ENCODE results near the gene TNFRSF14.

DNA sequence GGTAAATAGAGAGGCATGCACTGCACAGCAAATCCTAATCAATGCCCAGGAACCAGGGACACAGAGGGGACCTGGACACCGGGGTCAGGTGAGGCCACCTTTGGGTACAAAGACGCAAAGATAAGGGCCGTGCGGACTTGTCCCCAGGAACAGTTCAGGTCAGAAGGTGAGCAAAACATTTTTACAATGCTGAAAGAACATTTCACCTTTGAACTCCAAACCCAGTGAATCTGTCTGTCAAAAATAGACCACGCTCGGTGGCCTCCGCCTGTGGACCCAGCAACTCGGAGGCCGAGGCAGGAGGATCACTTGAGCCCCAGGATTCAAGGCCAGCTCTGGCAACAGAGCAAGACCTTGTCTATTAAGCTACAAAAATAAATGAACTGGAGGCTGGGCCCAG, 15.2 kb downstream of the TNFRSF14 start:
- TF ChIP-seq, protein P1, sequence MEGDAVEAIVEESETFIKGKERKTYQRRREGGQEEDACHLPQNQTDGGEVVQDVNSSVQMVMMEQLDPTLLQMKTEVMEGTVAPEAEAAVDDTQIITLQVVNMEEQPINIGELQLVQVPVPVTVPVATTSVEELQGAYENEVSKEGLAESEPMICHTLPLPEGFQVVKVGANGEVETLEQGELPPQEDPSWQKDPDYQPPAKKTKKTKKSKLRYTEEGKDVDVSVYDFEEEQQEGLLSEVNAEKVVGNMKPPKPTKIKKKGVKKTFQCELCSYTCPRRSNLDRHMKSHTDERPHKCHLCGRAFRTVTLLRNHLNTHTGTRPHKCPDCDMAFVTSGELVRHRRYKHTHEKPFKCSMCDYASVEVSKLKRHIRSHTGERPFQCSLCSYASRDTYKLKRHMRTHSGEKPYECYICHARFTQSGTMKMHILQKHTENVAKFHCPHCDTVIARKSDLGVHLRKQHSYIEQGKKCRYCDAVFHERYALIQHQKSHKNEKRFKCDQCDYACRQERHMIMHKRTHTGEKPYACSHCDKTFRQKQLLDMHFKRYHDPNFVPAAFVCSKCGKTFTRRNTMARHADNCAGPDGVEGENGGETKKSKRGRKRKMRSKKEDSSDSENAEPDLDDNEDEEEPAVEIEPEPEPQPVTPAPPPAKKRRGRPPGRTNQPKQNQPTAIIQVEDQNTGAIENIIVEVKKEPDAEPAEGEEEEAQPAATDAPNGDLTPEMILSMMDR (IDR thresholded peaks at IDR 0.05): no peak
- TF ChIP-seq POLR2A (IDR thresholded peaks at IDR 0.05) (no peak), EP300 (IDR thresholded peaks at IDR 0.05) (no peak)
